Common myeloid progenitor, CD34-positive (primary cell): ENCODE results near the gene FBF1.

Experiments
- CTCF ChIA-PET: fragments of 350-600 bp; sonication (Branson Sonifier 250); formaldehyde crosslinking; loops from one replicate; lab custom pipeline; 2021; ENCODE audit warnings: antibody characterized with exemption; lab: Charles Lee
- POLR2A ChIA-PET: fragments of 350-600 bp; sonication (Branson Sonifier 250); formaldehyde crosslinking; loops from one replicate; lab custom pipeline; 2021; ENCODE audit warnings: antibody characterized with exemption; lab: Charles Lee
- DNase-seq, 3 donors: peaks; one replicate each; pipeline versions ENCODE4 v3.0.0 to v3.0.0-alpha.2; 2013
- H3K27ac ChIP-seq, 2 experiments: 1 replicate in 1 of 2; 2 replicates in 1 of 2; pipeline ENCODE4 v1.7.0; 2013; ENCODE audit warnings: inconsistent platforms in 2 of 2, low read length in 2 of 2, mild to moderate bottlenecking in 2 of 2, low read depth in 1 of 2, moderate library complexity in 1 of 2; ENCODE audit not compliant: severe bottlenecking in 2 of 2, insufficient read depth in 1 of 2, poor library complexity in 1 of 2
- H3K27me3 ChIP-seq, 5 experiments: replicated peaks in 2 of 5; 1 replicate in 3 of 5; 2 replicates in 2 of 5; pipeline versions ENCODE4 v1.6.1 to v1.7.0; 2013; ENCODE audit warnings: low read length in 4 of 5, mild to moderate bottlenecking in 2 of 5, moderate library complexity in 2 of 5, inconsistent platforms in 1 of 5; ENCODE audit not compliant: insufficient read depth in 5 of 5, control insufficient read depth in 4 of 5
- H3K36me3 ChIP-seq, 4 experiments: 1 replicate in 2 of 4; 2 replicates in 2 of 4; pipeline versions ENCODE4 v1.6.1 to v1.7.0; 2013; ENCODE audit warnings: low read length in 3 of 4, control low read depth in 1 of 4, mild to moderate bottlenecking in 1 of 4; ENCODE audit not compliant: control insufficient read depth in 4 of 4, insufficient read depth in 4 of 4
- H3K4me1 ChIP-seq, 4 experiments: 1 replicate in 3 of 4; 2 replicates in 1 of 4; pipeline versions ENCODE4 v1.6.1 to v1.7.1; 2013; ENCODE audit warnings: low read length in 3 of 4, mild to moderate bottlenecking in 3 of 4, control low read depth in 1 of 4, inconsistent platforms in 1 of 4, moderate library complexity in 1 of 4; ENCODE audit not compliant: control insufficient read depth in 4 of 4, insufficient read depth in 4 of 4; ENCODE audit errors: control extremely low read depth in 1 of 4
- H3K4me3 ChIP-seq, 7 experiments: 1 replicate in 4 of 7; 2 replicates in 3 of 7; pipeline versions ENCODE4 v1.5.1 to v1.7.0; 2013; ENCODE audit warnings: mild to moderate bottlenecking in 7 of 7, low read length in 6 of 7, moderate library complexity in 6 of 7, inconsistent platforms in 2 of 7, low read depth in 2 of 7, control low read depth in 1 of 7; ENCODE audit not compliant: insufficient read depth in 4 of 7, control insufficient read depth in 1 of 7; ENCODE audit errors: extremely low read depth in 1 of 7
- H3K9me3 ChIP-seq, 5 experiments: 1 replicate in 4 of 5; 2 replicates in 1 of 5; pipeline versions ENCODE4 v1.6.1 to v1.7.1; 2013; ENCODE audit warnings: low read length in 4 of 5, mild to moderate bottlenecking in 2 of 5, inconsistent platforms in 1 of 5, low read depth in 1 of 5, moderate library complexity in 1 of 5; ENCODE audit not compliant: control insufficient read depth in 4 of 5, insufficient read depth in 2 of 5; ENCODE audit errors: control extremely low read depth in 1 of 5
- WGBS: methylation state at CpG from one replicate; pipeline ENCODE4 v1.1.5; 2013; ENCODE audit not compliant: insufficient coverage; 5-methylcytosine and 5-hydroxymethylcytosine counted together

The FBF1 gene

GRCh38 chr17:75864448-75864871 is 76.4 kb downstream of the FBF1 start:
- Histone ChIP-seq H3K27ac (peak overlapping the region in 1 of 2 experiments; percentile 73), H3K36me3 (no peaks in the 10 kb centered on the region), H3K4me3 (peak overlapping the region in 3 of 7 experiments; percentile 13 to 38 (median 19)), H3K4me1 (peaks cover 7 to 36% (median 26%) of the 10 kb centered on the region in 4 experiments), H3K9me3 (no peaks in the 10 kb centered on the region), H3K27me3 (no peaks in the 10 kb centered on the region)
- ChIA-PET CTCF (interaction anchor here (1.2 to 12.6 kb wide), 4 partner anchors 9 to 31 kb away, joined by 5 to 214 read pairs (median 6); partner anchors contain the start of gene TRIM47), POLR2A (interaction anchor here (0.7 kb wide), 3 partner anchors 12 to 37 kb away, joined by 3 to 4 read pairs (median 3); no protein-coding TSS in a partner anchor)
- DNase-seq, result peak; percentile 73 to 91 (median 90)
- 0% methylated on average over 4 of the region's 8 CpGs for WGBS

GRCh38 chr17:75861927-75862317 is 78.9 kb downstream of the FBF1 start:
- Histone ChIP-seq H3K27me3 (no peaks in the 10 kb centered on the region), H3K27ac (no peak overlapping the region), H3K4me3 (no peak overlapping the region), H3K36me3 (no peaks in the 10 kb centered on the region), H3K9me3 (no peaks in the 10 kb centered on the region), H3K4me1 (peaks cover 15 to 60% (median 47%) of the 10 kb centered on the region in 4 experiments)
- 94% methylated on average over 6 of the region's 9 CpGs for WGBS
- ChIA-PET CTCF (interaction anchor here (1.1 to 12.6 kb wide), 6 partner anchors 15 to 88 kb away, joined by 3 to 214 read pairs (median 6); partner anchors contain the start of genes TRIM47 and UNC13D), POLR2A (no interaction called here)
- no peak for DNase-seq
